Measurements from ENCODE around the gene TBX1. TPM values are rescaled to one million over a fixed set of nuclear protein-coding genes. Genes with fewer than 3 reads are reported as not detected.
"Not testable (repeated sequence)": the region's sequence is repeated elsewhere in the genome, so short reads cannot be mapped to it uniquely, and the experiment has no call there.

The TBX1 gene
- total RNA-seq, 2 donors from 2014 or later: 0.24 TPM; not detected in 1

GRCh38 chr22:19789406-19789805 lies 28.8 kb downstream of the TBX1 start:
- Histone ChIP-seq H3K36me3 (no peaks in the 10 kb centered on the region), H3K9me3 (peaks cover 0 to 16% of the 10 kb centered on the region in 2 donors), H3K27me3 (no peaks in the 10 kb centered on the region), H3K4me1 (no peaks in the 10 kb centered on the region), H3K27ac (no peak overlapping the region), H3K4me3 (no peak overlapping the region)
- no peak for TF ChIP-seq CTCF (IDR thresholded peaks at IDR 0.05)
- DNase-seq (ENCODE audit: low spot score): no peak

- DNase-seq (ENCODE audit: low spot score): no peak
- no peak for TF ChIP-seq CTCF (IDR thresholded peaks at IDR 0.05)
- no peak overlapping the region for H3K27ac ChIP-seq
- H3K9me3 ChIP-seq: peaks cover 0 to 16% of the 10 kb centered on the region in 2 donors
- no peaks in the 10 kb centered on the region for H3K27me3 ChIP-seq
- H3K4me3 ChIP-seq: no peak overlapping the region
- no peaks in the 10 kb centered on the region for H3K36me3 ChIP-seq
- no peaks in the 10 kb centered on the region for H3K4me1 ChIP-seq
These were observed 29.2 kb downstream of the TBX1 start for GRCh38 chr22:19789828-19790227.

- H3K9me3 ChIP-seq: peaks cover 0 to 16% of the 10 kb centered on the region in 2 donors
- H3K4me3 ChIP-seq: no peak overlapping the region
- no peak for DNase-seq (ENCODE audit: low spot score)
- no peaks in the 10 kb centered on the region for H3K36me3 ChIP-seq
- H3K27me3 ChIP-seq: no peaks in the 10 kb centered on the region
- no peak for TF ChIP-seq CTCF (IDR thresholded peaks at IDR 0.05)
- H3K4me1 ChIP-seq: no peaks in the 10 kb centered on the region
- H3K27ac ChIP-seq: no peak overlapping the region
These were observed 30.7 kb downstream of the TBX1 start for GRCh38 chr22:19791243-19791642.

- DNase-seq (ENCODE audit: low spot score): no peak
These were observed 31.3 kb downstream of the TBX1 start for GRCh38 chr22:19791894-19792293.

GRCh38 chr22:19792383-19792896 lies 31.9 kb downstream of the TBX1 start:
- not testable (repeated sequence) for DNase-seq (ENCODE audit: low spot score); H3K27me3 ChIP-seq; H3K36me3 ChIP-seq; H3K4me3 ChIP-seq; H3K4me1 ChIP-seq; H3K27ac ChIP-seq
- H3K9me3 ChIP-seq: peaks cover 0 to 16% of the 10 kb centered on the region in 2 donors

More at GRCh38 chr22:19791894-19792293, 31.3 kb downstream of the TBX1 start:
- Histone ChIP-seq H3K27ac (no peak overlapping the region), H3K27me3 (no peaks in the 10 kb centered on the region), H3K4me3 (no peak overlapping the region), H3K36me3 (no peaks in the 10 kb centered on the region), H3K9me3 (peaks cover 0 to 16% of the 10 kb centered on the region in 2 donors), H3K4me1 (no peaks in the 10 kb centered on the region)
- TF ChIP-seq CTCF (IDR thresholded peaks at IDR 0.05): no peak

- no peak for DNase-seq (ENCODE audit: low spot score)
- Histone ChIP-seq H3K27me3 (no peaks in the 10 kb centered on the region), H3K4me3 (no peak overlapping the region)
These were observed 32.6 kb downstream of the TBX1 start for GRCh38 chr22:19793161-19793560.

More at GRCh38 chr22:19793161-19793560, 32.6 kb downstream of the TBX1 start:
- H3K36me3 ChIP-seq: no peaks in the 10 kb centered on the region
- H3K9me3 ChIP-seq: peaks cover 0 to 16% of the 10 kb centered on the region in 2 donors
- H3K4me1 ChIP-seq: no peaks in the 10 kb centered on the region
- H3K27ac ChIP-seq: no peak overlapping the region
- TF ChIP-seq CTCF (IDR thresholded peaks at IDR 0.05): no peak
